WI38 (cell line): ENCODE data around the gene ETFB.

Experiments used
- H3K4me3 ChIP-seq: 2 replicates; pipeline ENCODE4 v1.5.1; 2011; ENCODE audit warnings: low read depth, mild to moderate bottlenecking, control low read depth, low read length
- TF ChIP-seq, protein P1 (sequence below): IDR thresholded peaks from 2 replicates; pipeline ENCODE4 v1.5.1; 2012; ENCODE audit warnings: low read depth, mild to moderate bottlenecking, control low read depth, low read length

The ETFB gene

DNA sequence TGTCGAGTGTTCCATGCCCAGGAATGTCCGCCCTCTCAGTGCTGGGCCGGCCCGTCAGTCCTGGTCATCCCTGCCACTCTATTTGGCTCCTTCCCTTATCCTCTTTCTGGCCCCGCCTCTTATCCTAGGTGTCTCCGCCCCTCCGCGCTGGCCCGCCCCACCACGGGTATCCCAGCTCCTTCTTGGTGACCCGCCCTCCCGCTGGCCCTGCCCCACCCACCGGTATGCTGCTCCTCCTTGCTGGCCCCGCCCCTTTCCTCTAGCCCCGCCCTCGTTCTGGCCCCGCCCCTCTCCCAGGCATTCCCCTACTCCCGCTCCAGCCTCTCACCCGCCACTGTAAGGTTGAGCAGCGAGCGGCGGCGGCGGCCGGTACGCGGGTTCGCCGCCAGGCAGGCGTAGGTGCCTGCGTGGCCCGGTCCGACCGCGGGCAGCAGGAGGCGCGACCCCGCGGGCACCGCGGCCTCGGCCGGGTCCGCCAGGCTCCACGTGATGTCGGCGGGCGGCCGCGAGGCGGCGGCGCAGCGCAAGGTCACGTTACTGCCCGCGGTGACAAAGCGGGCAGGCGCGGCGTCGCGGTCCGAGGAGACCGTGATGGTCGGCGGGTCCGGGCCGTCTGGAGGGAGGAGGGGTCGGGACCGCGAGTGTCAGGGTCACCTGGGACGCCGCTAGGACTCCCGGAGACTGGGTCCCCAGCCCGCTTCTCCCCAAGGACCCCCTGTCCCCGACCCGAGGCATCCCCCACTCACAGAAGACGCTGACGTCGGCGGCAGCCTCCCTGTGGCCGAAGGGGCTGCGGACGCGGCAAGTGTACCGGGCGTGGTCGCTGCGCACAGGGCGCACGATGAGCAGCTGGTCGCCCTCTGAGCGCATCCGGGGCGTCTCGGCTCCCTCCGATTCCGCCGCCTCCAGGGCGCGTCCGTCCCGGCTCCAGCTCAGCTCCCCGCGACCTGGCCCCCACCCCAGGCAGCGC lies 26.2 kb downstream of the ETFB start:
- H3K4me3 ChIP-seq = peak overlapping the region; percentile 69
- TF ChIP-seq, protein P1, sequence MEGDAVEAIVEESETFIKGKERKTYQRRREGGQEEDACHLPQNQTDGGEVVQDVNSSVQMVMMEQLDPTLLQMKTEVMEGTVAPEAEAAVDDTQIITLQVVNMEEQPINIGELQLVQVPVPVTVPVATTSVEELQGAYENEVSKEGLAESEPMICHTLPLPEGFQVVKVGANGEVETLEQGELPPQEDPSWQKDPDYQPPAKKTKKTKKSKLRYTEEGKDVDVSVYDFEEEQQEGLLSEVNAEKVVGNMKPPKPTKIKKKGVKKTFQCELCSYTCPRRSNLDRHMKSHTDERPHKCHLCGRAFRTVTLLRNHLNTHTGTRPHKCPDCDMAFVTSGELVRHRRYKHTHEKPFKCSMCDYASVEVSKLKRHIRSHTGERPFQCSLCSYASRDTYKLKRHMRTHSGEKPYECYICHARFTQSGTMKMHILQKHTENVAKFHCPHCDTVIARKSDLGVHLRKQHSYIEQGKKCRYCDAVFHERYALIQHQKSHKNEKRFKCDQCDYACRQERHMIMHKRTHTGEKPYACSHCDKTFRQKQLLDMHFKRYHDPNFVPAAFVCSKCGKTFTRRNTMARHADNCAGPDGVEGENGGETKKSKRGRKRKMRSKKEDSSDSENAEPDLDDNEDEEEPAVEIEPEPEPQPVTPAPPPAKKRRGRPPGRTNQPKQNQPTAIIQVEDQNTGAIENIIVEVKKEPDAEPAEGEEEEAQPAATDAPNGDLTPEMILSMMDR = no peak

DNA sequence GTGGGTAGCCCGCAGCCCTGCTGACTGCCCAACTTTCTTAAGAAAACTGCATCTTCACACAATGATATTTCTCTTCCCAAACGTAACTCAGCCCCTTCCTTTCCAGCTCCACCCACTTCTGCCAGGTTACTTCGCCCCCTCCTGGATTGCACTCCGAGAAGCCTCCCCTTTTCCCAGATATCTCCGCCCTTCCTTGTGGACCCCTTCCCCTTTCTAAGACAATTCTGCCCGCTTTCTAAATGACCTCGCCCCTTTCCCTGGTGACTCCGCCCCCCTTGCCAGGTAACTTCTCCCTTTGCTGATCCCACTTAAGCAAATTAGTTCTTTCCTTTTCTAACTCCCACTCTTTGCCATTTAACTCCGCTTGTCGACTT lies 26.9 kb downstream of the ETFB start:
- TF ChIP-seq, protein P1 = no peak
- peak overlapping the region; percentile 69 for H3K4me3 ChIP-seq

- peak overlapping the region; percentile 69 for H3K4me3 ChIP-seq
- TF ChIP-seq, protein P1 = peak; percentile 80
These were observed 27.4 kb downstream of the ETFB start for GRCh38 chr19:51338563-51339312.

- H3K4me3 ChIP-seq = no peak overlapping the region
These were observed 28.2 kb downstream of the ETFB start for GRCh38 chr19:51337861-51338562.

GRCh38 chr19:51337141-51337860 lies 28.9 kb downstream of the ETFB start:
- H3K4me3 ChIP-seq = no peak overlapping the region
- TF ChIP-seq, protein P1 = no peak

More at GRCh38 chr19:51337861-51338562, 28.2 kb downstream of the ETFB start:
- TF ChIP-seq, protein P1 = no peak

GRCh38 chr19:51333836-51334460 lies 32.2 kb downstream of the ETFB start:
- TF ChIP-seq, protein P1 = no peak
- H3K4me3 ChIP-seq = no peak overlapping the region
